GM12878 (cell line): ENCODE measurements around the gene MYH6. TPM values are rescaled to one million over a fixed set of nuclear protein-coding genes. Genes with fewer than 3 reads are reported as not detected.

Source experiments
- ATAC-seq: fragments of 200-7000 bp; cut with Tn5 transposase; 3 replicates; pipeline ENCODE4 v1.9.1; 2020; ENCODE audit warnings: mild to moderate bottlenecking, moderate library complexity
- BruUV-seq: library from RNA; stranded (reverse); fragments of 400-500 nt; replicated peaks from 2 replicates; lab custom pipeline; 2021; lab: Mats Ljungman, UMichigan
- CTCF ChIA-PET: fragments of 300-600 bp; sonication (Branson Sonifier 250); formaldehyde crosslinking; extraction: SDS; loops from one replicate; lab custom pipeline; 2021; ENCODE audit warnings: inconsistent platforms; lab: Yijun Ruan, JAX
- POLR2A ChIA-PET: fragments of 350-600 bp; formaldehyde crosslinking; extraction: SDS; loops from one replicate; lab custom pipeline; 2021; ENCODE audit warnings: inconsistent platforms; lab: Charles Lee
- RAD21 ChIA-PET: fragments of 300-600 bp; sonication (Branson Sonifier 250); formaldehyde crosslinking; loops from one replicate; lab custom pipeline; 2023; ENCODE audit warnings: antibody characterized with exemption; ENCODE audit not compliant: unreplicated experiment; lab: Charles Lee
- SMC1A ChIA-PET: fragments of 300-600 bp; sonication (Branson Sonifier 250); formaldehyde crosslinking; loops from one replicate; lab custom pipeline; 2023; ENCODE audit not compliant: unreplicated experiment, uncharacterized antibody; lab: Charles Lee
- DNase-seq: peaks from one replicate; pipeline ENCODE4 v3.0.0-alpha.2; 2011; ENCODE audit warnings: low read depth, low spot score
- FAIRE-seq: peaks from 3 replicates; lab custom pipeline; 2011; peaks lifted over from hg19 to GRCh38; lab: Jason Lieb, UNC
- H2AFZ ChIP-seq: 2 replicates; pipeline ENCODE4 v1.6.0; 2011; ENCODE audit warnings: low read depth, low read length, control low read depth; ENCODE audit not compliant: control insufficient read depth
- H3K27ac ChIP-seq: 2 replicates; pipeline ENCODE4 v1.5.1; 2011; ENCODE audit warnings: control low read depth; ENCODE audit not compliant: control insufficient read depth, insufficient read depth
- H3K27me3 ChIP-seq, 2 experiments: replicated peaks in 1 of 2; 2 replicates each; pipeline versions ENCODE4 v1.6.0 to v1.6.1; 2011; ENCODE audit warnings: low read length in 1 of 2; ENCODE audit not compliant: control insufficient read depth in 2 of 2, insufficient read depth in 2 of 2
- H3K36me3 ChIP-seq, 2 experiments: 2 replicates each; pipeline ENCODE4 v1.5.1; 2011; ENCODE audit warnings: low read length in 1 of 2; ENCODE audit not compliant: control insufficient read depth in 2 of 2, insufficient read depth in 2 of 2
- H3K4me1 ChIP-seq: 2 replicates; pipeline ENCODE4 v1.6.1; 2011; ENCODE audit warnings: mild to moderate bottlenecking, low read length, moderate library complexity, mixed read lengths; ENCODE audit not compliant: control insufficient read depth, insufficient read depth
- H3K4me2 ChIP-seq: 2 replicates; pipeline ENCODE4 v1.6.0; 2011; ENCODE audit warnings: control low read depth; ENCODE audit not compliant: control insufficient read depth, insufficient read depth
- H3K4me3 ChIP-seq: fragments of 200-600 bp; sonication (generic); 2 replicates; pipeline ENCODE4 v1.5.1; 2016
- H3K79me2 ChIP-seq: 2 replicates; pipeline ENCODE4 v1.6.0; 2011; ENCODE audit warnings: low read length; ENCODE audit not compliant: control insufficient read depth, insufficient read depth
- H3K9ac ChIP-seq: 2 replicates; pipeline ENCODE4 v1.8.0; 2011; ENCODE audit warnings: low read length, control low read depth, mixed read lengths; ENCODE audit not compliant: control insufficient read depth, insufficient read depth
- H3K9me3 ChIP-seq: replicated peaks from 3 replicates; pipeline ENCODE4 v1.5.1; 2011; ENCODE audit warnings: mild to moderate bottlenecking, low read length; ENCODE audit not compliant: control insufficient read depth, insufficient read depth
- H4K20me1 ChIP-seq: 2 replicates; pipeline ENCODE4 v1.6.0; 2011; ENCODE audit not compliant: control insufficient read depth, insufficient read depth
- NR2C1 ChIP-seq: fragments of 450-650 bp; IDR thresholded peaks from 2 replicates; pipeline ENCODE4 v1.6.1; 2017; ENCODE audit warnings: antibody characterized with exemption, mild to moderate bottlenecking, moderate library complexity
- RELA ChIP-seq: fragments of 450-650 bp; IDR thresholded peaks from 2 replicates; pipeline ENCODE4 v1.8.0; 2014; ENCODE audit warnings: borderline replicate concordance; ENCODE audit not compliant: partially characterized antibody
- SP1 ChIP-seq: IDR thresholded peaks from one replicate; pipeline ENCODE4 v1.6.1; 2011; ENCODE audit warnings: low read depth, low read length
- SUZ12 ChIP-seq: fragments of 200-600 bp; sonication (generic); IDR thresholded peaks from one replicate; pipeline ENCODE4 v1.6.1; 2018; ENCODE audit warnings: antibody characterized with exemption, mild to moderate bottlenecking; ENCODE audit not compliant: unreplicated experiment
- ZBTB40 ChIP-seq: fragments of 450-650 bp; IDR thresholded peaks from 2 replicates; pipeline ENCODE4 v1.6.1; 2016; ENCODE audit warnings: mild to moderate bottlenecking, moderate library complexity, borderline replicate concordance
- ZNF24 ChIP-seq: fragments of 450-650 bp; IDR thresholded peaks from 2 replicates; pipeline ENCODE4 v1.6.1; 2017; ENCODE audit warnings: antibody characterized with exemption, mild to moderate bottlenecking
- WGBS: methylation state at CpG from one replicate; pipeline ENCODE4 v1.1.6; 2016; ENCODE audit warnings: low lambda C conversion rate; ENCODE audit not compliant: insufficient replicate concordance, insufficient coverage; ENCODE audit errors: missing lambda C conversion rate; 5-methylcytosine and 5-hydroxymethylcytosine counted together
- in situ Hi-C: fragments of 300-500 bp; cut with MboI; formaldehyde crosslinking; loops from 9 replicates; pipeline ENCODE4 v1.14.3; 2018; ENCODE audit warnings: mixed read lengths
- intact Hi-C: fragments of 100-400 bp; cut with micrococcal nuclease; formaldehyde crosslinking; loops from one replicate; pipeline ENCODE4 v1.14.2; 2022; ENCODE audit not compliant: unreplicated experiment
- polyA plus RNA-seq, 11 experiments: library from polyadenylated mRNA; depleted of rRNA in 4 of 11; unstranded in 6 of 11; stranded (reverse) in 5 of 11; fragments of >200 nt; fragmentation: Nextera tagmentation in 4 of 11; fragmentation: Illumina TruSeq in 1 of 11; extraction: Ambion mirVana in 4 of 11; extraction: Trizol in 1 of 11; gene quantifications; 1 replicate in 1 of 11; 2 replicates in 10 of 11; pipeline versions ENCODE4 v1.2.1 to v1.2.3, GENCODE V29; 2011 to 2016; ENCODE audit warnings: inconsistent platforms in 2 of 11, missing spikeins in 2 of 11, low read depth in 1 of 11
- total RNA-seq, 4 experiments: library from RNA; depleted of rRNA in 3 of 4; stranded (reverse); fragments of >200 nt in 3 of 4; fragmentation: Illumina TruSeq in 1 of 4; extraction: Trizol in 1 of 4; gene quantifications; 2 replicates each; pipeline versions ENCODE4 v1.2.1 to v1.2.3, GENCODE V29; 2013 to 2021
- TF ChIP-seq, protein P1 (sequence below): IDR thresholded peaks from 2 replicates; pipeline ENCODE4 v1.6.1; 2012; ENCODE audit warnings: low read depth, low read length, improper control_type of control experiment
- TF ChIP-seq, protein P2 (sequence below): fragments of 450-650 bp; IDR thresholded peaks from 2 replicates; pipeline ENCODE4 v1.6.1; 2017; ENCODE audit warnings: mild to moderate bottlenecking, moderate library complexity

The MYH6 gene
- total and polyA plus RNA-seq, 10 of the 15 experiments (the other 5 are each of a cell fraction or from before 2014, with no cell fraction given), result 0.01 to 0.84 (median 0.05) TPM; not detected in 7

DNA sequence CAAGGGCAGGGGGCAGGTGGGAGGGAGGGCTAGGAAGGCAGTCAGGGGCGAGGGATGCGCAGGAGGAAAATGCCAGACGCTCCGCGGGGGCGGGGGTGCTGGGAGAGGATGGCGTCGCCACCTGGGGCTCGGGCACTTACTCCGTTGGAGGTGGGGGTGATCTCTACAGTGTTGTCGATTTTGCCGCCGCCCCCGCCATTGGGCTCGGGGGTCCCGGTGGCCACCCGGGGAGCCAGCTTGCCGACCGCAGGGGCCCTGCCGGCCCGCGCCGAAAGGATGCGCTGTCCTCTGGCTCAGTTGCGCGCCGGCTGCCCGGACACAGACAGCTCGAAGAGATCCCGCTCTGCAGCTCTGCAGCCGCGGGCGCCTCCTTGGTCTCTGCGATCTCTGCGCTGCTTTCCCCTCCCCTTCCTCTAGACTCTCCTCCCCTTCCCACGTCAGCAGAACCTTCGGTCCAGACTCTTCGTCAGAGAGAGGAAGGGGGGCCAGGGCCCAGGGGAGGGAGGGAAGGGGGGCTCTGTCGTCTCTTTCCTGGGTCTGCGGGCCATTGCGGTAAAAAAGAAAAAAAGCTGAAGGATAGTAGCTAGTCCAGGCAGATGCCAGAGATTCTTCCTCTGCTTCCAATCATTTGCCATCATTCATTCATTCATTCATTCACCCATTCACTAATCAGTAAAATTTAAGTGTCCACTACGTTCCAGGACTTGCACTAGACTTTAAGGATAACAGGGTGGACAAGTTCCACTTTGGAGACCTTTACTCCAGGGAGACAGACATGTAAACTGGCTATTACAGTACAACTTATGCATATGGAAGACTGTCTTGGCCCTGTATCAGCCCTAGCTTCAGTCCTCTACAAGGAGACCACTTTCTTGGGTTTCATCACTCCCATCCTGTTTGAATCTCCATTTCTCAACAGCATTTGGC is 55.3 kb downstream of the MYH6 start, which contains the start of gene SLC22A17:
Gene SLC22A17 (minus strand): TSS at position 382 of the 927 bp plus-strand sequence.
- POLR2A ChIA-PET, result no interaction called here
- FAIRE-seq (no peak), DNase-seq (no peak), ATAC-seq (no peak)
- intact Hi-C loops, result no loop called here
- Histone ChIP-seq H2AFZ (no peak within 1 kb of the TSS), H3K27ac (no peak within 1 kb of the TSS), H3K4me2 (0 out of 2 replicates have a peak within 1 kb of the TSS, but pooled peaks have one; percentile 1), H3K4me1 (no peaks in the 10 kb centered on the region), H3K9me3 (no peaks in the 10 kb centered on the region), H3K9ac (no peak within 1 kb of the TSS), H4K20me1 (no peaks in the 10 kb centered on the region), H3K79me2 (no peaks in the 10 kb centered on the region), H3K4me3 (no peak within 1 kb of the TSS), H3K27me3 (peaks cover 7 to 11% of the 10 kb centered on the region in 2 experiments), H3K36me3 (no peaks in the 10 kb centered on the region)
- RAD21 ChIA-PET, result interaction anchor here (0.6 kb wide), 1 partner anchor 32 kb away, joined by 3 read pairs; the partner anchor contains the start of gene PABPN1
- WGBS, result 2% methylated on average over 30 of the region's 42 CpGs
- in situ Hi-C loops, result no loop called here
- CTCF ChIA-PET, result no interaction called here
- BruUV-seq, result no TSS peak
- TF ChIP-seq RELA (no peak), ZNF24 (0 out of 2 replicates have a peak, but pooled peaks have one; percentile 49), ZBTB40 (no peak), SUZ12 (peak; percentile 64), NR2C1 (no peak), SP1 (no peak)
- TF ChIP-seq, protein P1, sequence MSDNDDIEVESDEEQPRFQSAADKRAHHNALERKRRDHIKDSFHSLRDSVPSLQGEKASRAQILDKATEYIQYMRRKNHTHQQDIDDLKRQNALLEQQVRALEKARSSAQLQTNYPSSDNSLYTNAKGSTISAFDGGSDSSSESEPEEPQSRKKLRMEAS, result no peak
- TF ChIP-seq, protein P2, sequence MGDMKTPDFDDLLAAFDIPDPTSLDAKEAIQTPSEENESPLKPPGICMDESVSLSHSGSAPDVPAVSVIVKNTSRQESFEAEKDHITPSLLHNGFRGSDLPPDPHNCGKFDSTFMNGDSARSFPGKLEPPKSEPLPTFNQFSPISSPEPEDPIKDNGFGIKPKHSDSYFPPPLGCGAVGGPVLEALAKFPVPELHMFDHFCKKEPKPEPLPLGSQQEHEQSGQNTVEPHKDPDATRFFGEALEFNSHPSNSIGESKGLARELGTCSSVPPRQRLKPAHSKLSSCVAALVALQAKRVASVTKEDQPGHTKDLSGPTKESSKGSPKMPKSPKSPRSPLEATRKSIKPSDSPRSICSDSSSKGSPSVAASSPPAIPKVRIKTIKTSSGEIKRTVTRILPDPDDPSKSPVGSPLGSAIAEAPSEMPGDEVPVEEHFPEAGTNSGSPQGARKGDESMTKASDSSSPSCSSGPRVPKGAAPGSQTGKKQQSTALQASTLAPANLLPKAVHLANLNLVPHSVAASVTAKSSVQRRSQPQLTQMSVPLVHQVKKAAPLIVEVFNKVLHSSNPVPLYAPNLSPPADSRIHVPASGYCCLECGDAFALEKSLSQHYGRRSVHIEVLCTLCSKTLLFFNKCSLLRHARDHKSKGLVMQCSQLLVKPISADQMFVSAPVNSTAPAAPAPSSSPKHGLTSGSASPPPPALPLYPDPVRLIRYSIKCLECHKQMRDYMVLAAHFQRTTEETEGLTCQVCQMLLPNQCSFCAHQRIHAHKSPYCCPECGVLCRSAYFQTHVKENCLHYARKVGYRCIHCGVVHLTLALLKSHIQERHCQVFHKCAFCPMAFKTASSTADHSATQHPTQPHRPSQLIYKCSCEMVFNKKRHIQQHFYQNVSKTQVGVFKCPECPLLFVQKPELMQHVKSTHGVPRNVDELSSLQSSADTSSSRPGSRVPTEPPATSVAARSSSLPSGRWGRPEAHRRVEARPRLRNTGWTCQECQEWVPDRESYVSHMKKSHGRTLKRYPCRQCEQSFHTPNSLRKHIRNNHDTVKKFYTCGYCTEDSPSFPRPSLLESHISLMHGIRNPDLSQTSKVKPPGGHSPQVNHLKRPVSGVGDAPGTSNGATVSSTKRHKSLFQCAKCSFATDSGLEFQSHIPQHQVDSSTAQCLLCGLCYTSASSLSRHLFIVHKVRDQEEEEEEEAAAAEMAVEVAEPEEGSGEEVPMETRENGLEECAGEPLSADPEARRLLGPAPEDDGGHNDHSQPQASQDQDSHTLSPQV, result no peak
- TF ChIP-seq, all 136 proteins: peak for 2
- SMC1A ChIA-PET, result no interaction called here
